Right ventricle myocardium superior (tissue), 1 donor: ENCODE data around the gene DIAPH2. TPM values are rescaled to one million over a fixed set of nuclear protein-coding genes. Genes with fewer than 3 reads are reported as not detected.
"Not testable (repeated sequence)": the region's sequence is repeated elsewhere in the genome, so short reads cannot be mapped to it uniquely, and the experiment has no call there.

ENCODE experiments used
- ATAC-seq: fragments of 200-7000 bp; cut with Tn5 transposase; one replicate; pipeline ENCODE4 v1.9.1; 2020; ENCODE audit warnings: mild to moderate bottlenecking; ENCODE audit not compliant: poor library complexity
- DNase-seq: peaks from one replicate; pipeline ENCODE4 v3.0.0-alpha.2; 2020
- intact Hi-C: fragments of 100-400 bp; cut with DNase I; formaldehyde crosslinking; loops from one replicate; pipeline ENCODE4 v1.11.2; 2022
- total RNA-seq: library from RNA; stranded (reverse); fragmentation: NEBNext Ultra II Directional; extraction: Animal tissue kit (Norgen Biotek cat#: 25700); gene quantifications from one replicate; pipeline ENCODE4 v1.2.1, GENCODE V29; 2021
- donor health status: DM: no; HTN: yes; CAD: no; lungs with severe emphysema.

The DIAPH2 gene
- total RNA-seq, 1 donor from 2014 or later: 11.0 TPM

- no peak for DNase-seq
- ATAC-seq: no peak
- intact Hi-C loops: no loop called here
Measured at GRCh38 chrX:96776966-96777365, 92.3 kb downstream of the DIAPH2 start.

- intact Hi-C loops: no loop called here
- ATAC-seq: peak; percentile 91
- no peak for DNase-seq
Measured at GRCh38 chrX:96791559-96791958, 106.9 kb downstream of the DIAPH2 start.

GRCh38 chrX:96792047-96792446 is 107.4 kb downstream of the DIAPH2 start:
- ATAC-seq (no peak), DNase-seq (no peak)
- intact Hi-C loops: no loop called here

GRCh38 chrX:96798982-96799381 is 114.3 kb downstream of the DIAPH2 start:
- ATAC-seq (no peak), DNase-seq (no peak)
- intact Hi-C loops: no loop called here

GRCh38 chrX:96807318-96807717 is 122.7 kb downstream of the DIAPH2 start:
- intact Hi-C loops: no loop called here
- DNase-seq: no peak
- no peak for ATAC-seq

- no peak for DNase-seq
- no peak for ATAC-seq
- intact Hi-C loops: no loop called here
Measured at GRCh38 chrX:96820935-96821334, 136.3 kb downstream of the DIAPH2 start.

- intact Hi-C loops: no loop called here
- no peak for ATAC-seq
Measured at GRCh38 chrX:96824166-96824565, 139.5 kb downstream of the DIAPH2 start.

GRCh38 chrX:96833333-96833732 is 148.7 kb downstream of the DIAPH2 start:
- intact Hi-C loops: no loop called here
- ATAC-seq: no peak
- DNase-seq: no peak

More at GRCh38 chrX:96824166-96824565, 139.5 kb downstream of the DIAPH2 start:
- DNase-seq: no peak

- intact Hi-C loops: no loop called here
- DNase-seq (no peak), ATAC-seq (no peak)
Measured at GRCh38 chrX:96834137-96834536, 149.5 kb downstream of the DIAPH2 start.

GRCh38 chrX:96835660-96836289 is 151.1 kb downstream of the DIAPH2 start:
- intact Hi-C loops: no loop called here

GRCh38 chrX:96837808-96838207 is 153.2 kb downstream of the DIAPH2 start:
- ATAC-seq (no peak), DNase-seq (no peak)
- intact Hi-C loops: no loop called here

More at GRCh38 chrX:96835660-96836289, 151.1 kb downstream of the DIAPH2 start:
- no peak for DNase-seq
- ATAC-seq: no peak

- ATAC-seq (no peak), DNase-seq (no peak)
- intact Hi-C loops: no loop called here
Measured at GRCh38 chrX:96838537-96838936, 153.9 kb downstream of the DIAPH2 start.

- ATAC-seq: no peak
Measured at GRCh38 chrX:96841325-96841724, 156.7 kb downstream of the DIAPH2 start.

GRCh38 chrX:96841866-96842265 is 157.2 kb downstream of the DIAPH2 start:
- intact Hi-C loops, ATAC-seq, DNase-seq: not testable (repeated sequence)

More at GRCh38 chrX:96841325-96841724, 156.7 kb downstream of the DIAPH2 start:
- intact Hi-C loops: no loop called here
- DNase-seq: no peak

- intact Hi-C loops: no loop called here
- DNase-seq (no peak), ATAC-seq (peak; percentile 48)
Measured at GRCh38 chrX:96843566-96843965, 158.9 kb downstream of the DIAPH2 start.

GRCh38 chrX:96846841-96847240 is 162.2 kb downstream of the DIAPH2 start:
- DNase-seq (no peak), ATAC-seq (no peak)

GRCh38 chrX:96859422-96859821 is 174.8 kb downstream of the DIAPH2 start:
- not testable (repeated sequence) for DNase-seq

More at GRCh38 chrX:96846841-96847240, 162.2 kb downstream of the DIAPH2 start:
- intact Hi-C loops: no loop called here

GRCh38 chrX:96861218-96861617 is 176.6 kb downstream of the DIAPH2 start:
- ATAC-seq (no peak), DNase-seq (no peak)
- intact Hi-C loops: no loop called here

More at GRCh38 chrX:96859422-96859821, 174.8 kb downstream of the DIAPH2 start:
- intact Hi-C loops, ATAC-seq: not testable (repeated sequence)

- ATAC-seq: no peak
- intact Hi-C loops: no loop called here
- DNase-seq: no peak
Measured at GRCh38 chrX:96861661-96862060, 177.0 kb downstream of the DIAPH2 start.

- no peak for DNase-seq
- intact Hi-C loops: no loop called here
- no peak for ATAC-seq
Measured at GRCh38 chrX:96883608-96884007, 199.0 kb downstream of the DIAPH2 start, which contains the start of gene RPA4. RPA4 (plus strand) TSS chrX:96883908; CDS start chrX:96884311, 403 bp downstream.

GRCh38 chrX:96884027-96884426 is 199.4 kb downstream of the DIAPH2 start:
- intact Hi-C loops: no loop called here
- no peak for DNase-seq
- ATAC-seq: no peak
